ENCODE measurements around the gene ZNF230.

ZNF230 gene

GRCh38 chr19:44002212-44002565 is 568 bp upstream of the ZNF230 start:
- no peak for TF ChIP-seq CEBPB (IDR thresholded peaks at IDR 0.05)

- TF ChIP-seq USF1 (IDR thresholded peaks at IDR 0.05) (no peak), TAF1 (IDR thresholded peaks at IDR 0.05; ENCODE audit: low read depth) (no peak), ZBTB7A (IDR thresholded peaks at IDR 0.05; ENCODE audit: low read depth) (no peak), TCF12 (IDR thresholded peaks at IDR 0.05; ENCODE audit: low read depth) (no peak), NFIC (IDR thresholded peaks at IDR 0.05) (no peak), TEAD4 (IDR thresholded peaks at IDR 0.05) (no peak), YY1 (IDR thresholded peaks at IDR 0.05; ENCODE audit: low read depth) (no peak), MAX (IDR thresholded peaks at IDR 0.05) (no peak), RAD21 (IDR thresholded peaks at IDR 0.05; ENCODE audit: low read depth) (no peak), CEBPB (IDR thresholded peaks at IDR 0.05) (no peak), EGR1 (IDR thresholded peaks at IDR 0.05) (no peak), CREB1 (IDR thresholded peaks at IDR 0.05; ENCODE audit: low read depth) (no peak), EP300 (IDR thresholded peaks at IDR 0.05; ENCODE audit: borderline replicate concordance) (no peak), FOXM1 (IDR thresholded peaks at IDR 0.05; ENCODE audit: borderline replicate concordance, low read depth) (no peak), REST (IDR thresholded peaks at IDR 0.05; ENCODE audit: low read depth) (no peak)
These were observed 778 bp downstream of the ZNF230 start for GRCh38 chr19:44003461-44004009.

GRCh38 chr19:44005973-44006372 is 3.2 kb downstream of the ZNF230 start:
- TF ChIP-seq REST (IDR thresholded peaks at IDR 0.05; ENCODE audit: low read depth) = no peak
- no peak for TF ChIP-seq CEBPB (IDR thresholded peaks at IDR 0.05)
- TF ChIP-seq EP300 (IDR thresholded peaks at IDR 0.05; ENCODE audit: borderline replicate concordance) = no peak
- no peak for TF ChIP-seq YY1 (IDR thresholded peaks at IDR 0.05; ENCODE audit: low read depth)
- no peak for TF ChIP-seq TCF12 (IDR thresholded peaks at IDR 0.05; ENCODE audit: low read depth)
- TF ChIP-seq CREB1 (IDR thresholded peaks at IDR 0.05; ENCODE audit: low read depth) = no peak

- TF ChIP-seq REST (IDR thresholded peaks at IDR 0.05; ENCODE audit: low read depth) (no peak), ZBTB7A (IDR thresholded peaks at IDR 0.05; ENCODE audit: low read depth) (no peak), FOXM1 (IDR thresholded peaks at IDR 0.05; ENCODE audit: borderline replicate concordance, low read depth) (no peak), EP300 (IDR thresholded peaks at IDR 0.05; ENCODE audit: borderline replicate concordance) (no peak), CEBPB (IDR thresholded peaks at IDR 0.05) (no peak), MAX (IDR thresholded peaks at IDR 0.05) (no peak), TEAD4 (IDR thresholded peaks at IDR 0.05) (no peak), TCF12 (IDR thresholded peaks at IDR 0.05; ENCODE audit: low read depth) (no peak), EGR1 (IDR thresholded peaks at IDR 0.05) (no peak), CREB1 (IDR thresholded peaks at IDR 0.05; ENCODE audit: low read depth) (no peak), USF1 (IDR thresholded peaks at IDR 0.05) (no peak), NFIC (IDR thresholded peaks at IDR 0.05) (no peak), TAF1 (IDR thresholded peaks at IDR 0.05; ENCODE audit: low read depth) (no peak), YY1 (IDR thresholded peaks at IDR 0.05; ENCODE audit: low read depth) (no peak), RAD21 (IDR thresholded peaks at IDR 0.05; ENCODE audit: low read depth) (no peak)
These were observed 4.7 kb downstream of the ZNF230 start for GRCh38 chr19:44007473-44007872.

GRCh38 chr19:44010468-44010867 is 7.7 kb downstream of the ZNF230 start:
- TF ChIP-seq CEBPB (IDR thresholded peaks at IDR 0.05) (no peak), ZBTB7A (IDR thresholded peaks at IDR 0.05; ENCODE audit: low read depth) (no peak), CREB1 (IDR thresholded peaks at IDR 0.05; ENCODE audit: low read depth) (no peak), TAF1 (IDR thresholded peaks at IDR 0.05; ENCODE audit: low read depth) (no peak), REST (IDR thresholded peaks at IDR 0.05; ENCODE audit: low read depth) (no peak), EP300 (IDR thresholded peaks at IDR 0.05; ENCODE audit: borderline replicate concordance) (no peak), TCF12 (IDR thresholded peaks at IDR 0.05; ENCODE audit: low read depth) (no peak), FOXM1 (IDR thresholded peaks at IDR 0.05; ENCODE audit: borderline replicate concordance, low read depth) (no peak), USF1 (IDR thresholded peaks at IDR 0.05) (no peak), RAD21 (IDR thresholded peaks at IDR 0.05; ENCODE audit: low read depth) (no peak), EGR1 (IDR thresholded peaks at IDR 0.05) (no peak), TEAD4 (IDR thresholded peaks at IDR 0.05) (no peak), NFIC (IDR thresholded peaks at IDR 0.05) (no peak), MAX (IDR thresholded peaks at IDR 0.05) (no peak), YY1 (IDR thresholded peaks at IDR 0.05; ENCODE audit: low read depth) (no peak)

Data from Ishikawa (cell line).